ENCODE data around the gene SULT4A1.

- TF ChIP-seq CTCF (IDR thresholded peaks at IDR 0.05 in 2 of 3, conservative IDR thresholded peaks at IDR 0.05 in 1 of 3; ENCODE audit: borderline replicate concordance in 1 of 3, insufficient read depth in 1 of 3, low read depth in 2 of 3, low read length in 2 of 3) (no peak), JUND (IDR thresholded peaks at IDR 0.05) (no peak), ATF3 (IDR thresholded peaks at IDR 0.05) (no peak), POLR2AphosphoS5 (IDR thresholded peaks at IDR 0.05; ENCODE audit: low read depth, low read length) (no peak), SRF (IDR thresholded peaks at IDR 0.05; ENCODE audit: low read depth) (no peak), MAX (IDR thresholded peaks at IDR 0.05) (no peak), POLR2A (IDR thresholded peaks at IDR 0.05; ENCODE audit: borderline replicate concordance, extremely low read depth, insufficient read depth, insufficient read length) (no peak), YY1 (IDR thresholded peaks at IDR 0.05; ENCODE audit: extremely low read depth, insufficient replicate concordance, low read depth, low read length) (no peak), SIN3A (IDR thresholded peaks at IDR 0.05; ENCODE audit: low read depth) (no peak), ZBTB33 (IDR thresholded peaks at IDR 0.05; ENCODE audit: extremely low read depth, insufficient replicate concordance, low read length) (no peak)
Observed at GRCh38 chr22:43901976-43902643, 39.8 kb upstream of the SULT4A1 start.

Measured in HCT116 (cell line).